HG03378 (cell line): ENCODE measurements around the gene CD4.
"Not testable (repeated sequence)": the region's sequence is repeated elsewhere in the genome, so short reads cannot be mapped to it uniquely, and the experiment has no call there.

Source experiments
- ATAC-seq: cut with Tn5 transposase; IDR thresholded peaks from one replicate; pipeline ENCODE4 v1.9.1; 2021; ENCODE audit warnings: mild to moderate bottlenecking, moderate library complexity; ENCODE audit not compliant: unreplicated experiment

CD4 gene

DNA sequence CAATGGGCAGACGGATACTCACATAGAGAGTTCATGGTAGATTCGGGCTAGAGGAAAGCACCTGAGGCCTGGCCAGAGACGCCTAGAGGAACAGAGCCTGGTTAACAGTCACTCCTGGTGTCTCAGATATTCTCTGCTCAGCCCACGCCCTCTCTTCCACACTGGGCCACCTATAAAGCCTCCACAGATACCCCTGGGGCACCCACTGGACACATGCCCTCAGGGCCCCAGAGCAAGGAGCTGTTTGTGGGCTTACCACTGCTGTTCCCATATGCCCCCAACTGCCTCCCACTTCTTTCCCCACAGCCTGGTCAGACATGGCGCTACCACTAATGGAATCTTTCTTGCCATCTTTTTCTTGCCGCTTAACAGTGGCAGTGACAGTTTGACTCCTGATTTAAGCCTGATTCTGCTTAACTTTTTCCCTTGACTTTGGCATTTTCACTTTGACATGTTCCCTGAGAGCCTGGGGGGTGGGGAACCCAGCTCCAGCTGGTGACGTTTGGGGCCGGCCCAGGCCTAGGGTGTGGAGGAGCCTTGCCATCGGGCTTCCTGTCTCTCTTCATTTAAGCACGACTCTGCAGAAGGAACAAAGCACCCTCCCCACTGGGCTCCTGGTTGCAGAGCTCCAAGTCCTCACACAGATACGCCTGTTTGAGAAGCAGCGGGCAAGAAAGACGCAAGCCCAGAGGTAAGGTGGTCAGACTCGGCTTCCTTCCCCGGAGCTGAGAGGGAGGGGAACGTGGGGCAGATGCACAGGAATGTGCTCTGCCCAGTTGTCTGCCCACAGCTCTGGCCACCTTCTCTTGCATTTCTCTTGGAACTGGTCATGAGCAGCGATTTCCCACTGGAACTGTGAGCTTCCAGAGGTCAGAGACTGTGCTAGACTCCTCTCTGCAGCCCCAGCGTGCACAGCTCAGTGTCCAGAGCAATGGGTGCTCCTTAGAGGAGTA lies at the start of gene CD4:
Gene CD4, plus strand, starts transcription at position 557 of the 953 bp plus-strand sequence. CDS start 10,611 bp downstream, outside the sequence.
- no peak for ATAC-seq

DNA sequence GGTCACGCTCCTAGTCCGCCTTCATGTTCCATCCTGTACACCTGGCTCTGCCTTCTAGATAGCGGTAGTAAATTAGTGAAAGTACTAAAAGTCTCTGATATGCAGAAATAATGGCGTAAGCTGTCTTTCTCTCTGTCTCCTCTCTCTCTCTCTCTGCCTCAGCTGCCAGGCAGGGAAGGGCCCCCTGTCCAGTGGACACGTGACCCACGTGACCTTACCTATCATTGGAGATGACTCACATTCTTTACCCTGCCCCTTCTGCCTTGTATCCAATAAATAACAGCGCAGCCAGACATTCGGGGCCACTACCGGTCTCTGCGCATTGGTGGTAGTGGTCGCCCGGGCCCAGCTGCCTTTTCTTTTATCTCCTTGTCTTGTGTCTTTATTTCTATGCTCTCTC lies 47.2 kb upstream of the CD4 start:
- ATAC-seq, result not testable (repeated sequence)

- ATAC-seq, result no peak
Measured at GRCh38 chr12:6742834-6743233, 46.5 kb upstream of the CD4 start.

GRCh38 chr12:6743300-6743699 lies 46.0 kb upstream of the CD4 start:
- ATAC-seq, result not testable (repeated sequence)

- ATAC-seq, result no peak
Measured at GRCh38 chr12:6745741-6746525, 43.4 kb upstream of the CD4 start.

DNA sequence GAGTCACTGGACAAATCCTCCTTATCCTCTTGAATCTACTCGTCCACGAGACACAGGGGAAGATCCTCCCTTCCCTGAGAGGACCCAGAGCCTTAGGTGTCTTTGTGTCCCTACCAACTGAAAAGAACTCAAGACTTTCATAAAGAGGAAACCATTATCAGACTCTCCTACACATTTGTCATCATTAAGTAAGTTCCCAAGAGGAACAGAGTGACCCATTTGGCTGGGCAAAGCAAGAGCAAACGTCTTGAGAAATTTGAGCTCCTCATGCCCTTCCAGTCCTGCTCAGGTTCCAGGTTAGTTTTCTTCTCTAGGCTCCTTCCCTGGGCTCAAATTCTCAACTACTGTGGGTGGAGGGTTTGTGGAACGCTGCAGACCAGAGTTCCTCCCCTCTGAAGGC lies 42.1 kb upstream of the CD4 start:
- ATAC-seq, result no peak

- ATAC-seq, result no peak
Measured at GRCh38 chr12:6748761-6749160, 40.6 kb upstream of the CD4 start.

- ATAC-seq, result no peak
Measured at GRCh38 chr12:6750506-6750905, 38.8 kb upstream of the CD4 start.

DNA sequence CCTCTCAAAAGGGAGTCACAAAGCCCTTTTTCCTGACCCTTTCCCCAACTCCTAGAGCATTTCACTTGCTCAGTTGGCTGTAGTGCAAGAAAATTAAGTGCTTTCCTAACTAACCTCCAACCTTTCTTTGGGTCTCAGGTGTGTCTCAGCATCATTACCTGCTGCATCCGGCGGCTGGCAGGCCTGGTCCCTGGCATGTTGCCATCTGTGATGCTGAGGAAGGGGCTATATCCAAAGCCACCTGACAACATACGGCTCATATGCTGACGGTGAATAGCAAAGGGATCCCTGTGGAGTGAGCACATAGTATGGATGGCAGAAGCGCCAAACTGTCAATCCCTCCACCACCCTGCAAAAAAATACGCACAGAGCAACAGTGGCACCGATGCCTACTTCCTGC lies 37.6 kb upstream of the CD4 start:
- no peak for ATAC-seq

DNA sequence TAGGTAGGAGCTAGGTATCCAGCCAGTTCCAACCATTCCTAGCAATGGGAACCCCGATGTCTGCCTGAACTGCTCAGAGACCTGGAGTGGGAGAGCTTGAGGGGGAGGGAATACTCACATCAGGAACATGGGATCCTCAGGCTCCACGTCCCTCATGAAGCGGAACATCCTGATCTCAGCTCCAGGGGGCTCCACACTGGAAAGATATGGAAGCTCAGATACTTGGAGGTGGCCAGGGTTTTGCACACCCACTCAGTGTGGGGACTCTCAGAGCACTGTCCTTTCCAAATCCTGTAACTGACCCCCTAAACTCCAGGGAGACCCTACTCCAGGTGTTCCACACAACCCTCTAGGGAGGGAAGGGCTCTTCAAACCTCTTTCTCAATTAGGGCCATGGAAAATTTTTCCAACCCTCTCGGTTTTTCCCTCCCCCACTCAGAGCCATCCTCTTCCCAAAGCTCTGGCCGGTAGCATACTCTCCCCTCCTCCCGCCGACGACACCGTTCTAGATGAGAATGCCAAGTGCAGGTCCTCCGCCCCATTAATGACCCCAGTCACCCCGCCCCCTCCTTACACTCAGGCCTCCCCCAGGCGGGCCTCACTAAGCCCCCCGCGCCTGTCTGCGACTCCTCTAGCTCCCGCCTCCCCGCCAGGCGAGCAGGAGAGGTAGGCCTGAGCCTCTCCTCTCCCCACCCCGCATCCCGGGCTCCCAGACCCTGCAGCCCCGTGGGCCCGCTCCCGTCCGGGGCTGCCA lies 37.0 kb upstream of the CD4 start:
- ATAC-seq, result no peak

- ATAC-seq, result peak; percentile 91
Measured at GRCh38 chr12:6752921-6753771, 36.2 kb upstream of the CD4 start, which contains the start of gene MLF2. TSS of gene MLF2 (minus strand) at chr12:6753141. CDS start at chr12:6752334, 807 bp downstream.

GRCh38 chr12:6753772-6754356 lies 35.5 kb upstream of the CD4 start:
- no peak for ATAC-seq

DNA sequence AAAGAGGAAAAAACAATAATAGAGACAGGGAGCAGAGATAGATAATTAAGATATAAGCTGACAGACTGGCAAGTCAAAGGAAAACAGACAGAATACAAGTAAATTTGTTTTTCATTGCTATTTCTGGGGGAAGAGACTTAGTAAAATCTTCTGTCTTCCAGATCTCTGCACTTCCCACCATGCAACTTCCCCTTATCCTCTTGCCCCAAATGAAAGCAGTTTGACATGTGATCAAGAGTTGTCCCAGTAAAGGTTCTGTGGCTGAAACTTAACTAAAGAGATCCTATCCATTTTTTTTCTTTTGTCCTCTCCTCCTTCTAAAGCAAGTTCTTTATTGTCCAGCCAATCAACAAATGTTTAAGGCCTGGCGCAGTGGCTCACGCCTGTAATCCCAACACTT lies 34.9 kb upstream of the CD4 start:
- no peak for ATAC-seq

DNA sequence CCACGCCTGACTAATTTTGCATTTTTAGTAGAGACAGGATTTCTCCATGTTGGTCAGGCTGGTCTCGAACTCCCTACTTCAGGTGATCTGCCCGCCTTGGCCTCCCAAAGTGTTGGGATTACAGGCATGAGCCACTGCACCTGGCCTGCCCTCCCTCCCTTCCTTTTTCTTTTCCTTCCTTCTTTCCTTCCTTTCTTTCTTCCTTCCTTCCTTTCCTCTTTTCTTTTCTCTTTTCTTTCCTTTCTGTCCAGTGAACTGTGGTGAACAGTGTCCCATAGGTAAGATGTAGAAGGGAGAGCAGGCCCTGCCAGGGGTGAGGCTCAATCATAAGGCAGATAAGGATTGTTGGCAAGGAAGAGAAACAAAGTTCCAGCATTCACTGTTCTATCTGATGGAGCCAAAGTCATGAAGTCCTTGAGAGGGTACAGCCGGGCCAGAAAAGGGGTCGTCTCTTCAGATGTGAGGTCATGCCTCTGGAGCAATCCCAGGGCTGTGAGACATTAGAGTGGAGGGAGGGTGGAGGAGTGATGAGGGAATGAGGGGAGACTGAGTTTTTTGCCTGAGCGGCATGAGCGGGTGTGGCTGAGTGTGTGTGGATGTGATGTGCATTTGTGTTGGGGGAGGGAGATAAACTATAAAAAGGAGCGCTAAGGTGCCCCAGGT lies 32.2 kb upstream of the CD4 start:
- ATAC-seq, result no peak

GRCh38 chr12:6758506-6759095 lies 30.7 kb upstream of the CD4 start:
- ATAC-seq, result no peak

- ATAC-seq, result no peak
Measured at GRCh38 chr12:6759741-6760140, 29.6 kb upstream of the CD4 start.

DNA sequence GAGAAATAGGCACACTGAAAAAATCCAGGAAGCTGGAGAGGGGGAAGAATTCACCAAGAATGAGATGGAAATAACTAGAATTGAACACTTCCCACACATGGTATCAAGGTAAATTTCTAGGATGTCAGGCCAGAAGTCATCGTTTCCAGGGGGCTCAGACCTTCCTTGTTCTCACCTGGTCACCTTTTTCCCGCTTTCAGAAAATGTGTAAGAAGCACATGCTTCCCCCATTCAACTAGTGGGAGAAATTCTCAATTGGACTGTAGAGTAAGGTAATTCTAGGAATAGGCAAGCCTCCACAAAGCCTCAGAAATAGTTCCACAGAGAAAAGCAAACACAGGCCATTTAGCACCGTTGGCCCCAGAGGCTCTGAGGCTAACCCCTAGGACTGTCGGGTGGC lies 25.9 kb upstream of the CD4 start:
- no peak for ATAC-seq

DNA sequence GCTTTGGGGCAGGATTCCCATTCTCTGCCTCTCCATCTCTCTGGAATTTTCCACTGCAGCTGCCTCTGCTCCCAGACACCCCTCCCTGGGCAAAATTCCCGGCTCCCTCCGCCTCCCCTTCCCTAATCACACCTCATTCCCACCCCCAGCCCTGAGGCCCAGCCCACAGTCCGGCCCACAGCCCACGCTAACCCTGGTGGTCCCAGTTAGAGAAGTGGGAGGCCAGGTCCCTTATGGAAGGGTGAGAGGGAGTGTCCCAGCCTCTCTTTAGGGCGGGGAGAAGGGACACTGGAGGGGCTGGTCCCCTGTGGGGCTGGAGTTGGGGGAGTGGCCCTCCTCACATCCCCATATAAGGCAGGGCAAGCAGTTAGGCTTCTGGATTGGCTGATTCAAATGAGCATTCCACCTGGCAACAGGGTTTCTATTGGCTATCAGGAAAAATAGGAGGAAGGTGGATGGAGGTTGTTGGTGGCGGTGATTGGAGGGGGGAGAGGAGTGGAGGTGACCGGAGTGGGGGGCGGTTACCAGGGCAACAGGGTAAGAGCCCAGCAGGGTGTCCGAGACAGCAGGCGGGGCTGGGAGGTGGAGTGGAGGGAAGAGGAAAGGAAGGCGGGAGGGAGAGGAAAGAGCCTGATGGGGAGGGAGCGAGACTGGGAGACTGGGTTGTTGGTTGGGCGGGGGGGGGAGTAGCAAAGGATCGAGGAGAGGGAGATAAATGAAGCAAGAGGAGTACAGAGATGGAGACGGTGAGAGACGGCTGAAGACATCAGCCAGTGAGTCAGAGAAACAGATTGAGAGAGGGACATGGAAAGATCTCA lies 25.1 kb upstream of the CD4 start:
- peak; percentile 83 for ATAC-seq
